Upper lobe of left lung (tissue), 6 donors: ENCODE results near the gene CCBE1. TPM values are rescaled to one million over a fixed set of nuclear protein-coding genes. Genes with fewer than 3 reads are reported as not detected.

ENCODE experiments used
- ATAC-seq, 2 donors: fragments of 200-7000 bp; cut with Tn5 transposase; one replicate each; pipeline ENCODE4 v1.9.1; 2022; ENCODE audit warnings: mild to moderate bottlenecking in 2 of 2, moderate library complexity in 2 of 2; ENCODE audit not compliant: low FRiP score in 2 of 2
- DNase-seq, 2 donors: peaks; one replicate each; pipeline ENCODE4 v3.0.0-alpha.2; 2019 to 2020
- H3K27ac ChIP-seq, 4 donors: fragments of 200-600 bp; sonication (generic); one replicate each; pipeline ENCODE4 v1.5.1; 2016 to 2019
- H3K27me3 ChIP-seq, 4 donors: fragments of 200-600 bp; sonication (generic); one replicate each; pipeline ENCODE4 v1.5.1; 2017 to 2019
- H3K36me3 ChIP-seq, 4 donors: fragments of 200-600 bp; sonication (generic); one replicate each; pipeline ENCODE4 v1.5.1; 2016 to 2019
- H3K4me1 ChIP-seq, 4 donors: fragments of 200-600 bp; sonication (generic); one replicate each; pipeline ENCODE4 v1.5.1; 2018 to 2019
- H3K4me3 ChIP-seq, 4 donors: fragments of 200-600 bp; sonication (generic); one replicate each; pipeline ENCODE4 v1.5.1; 2017 to 2019; ENCODE audit warnings: mild to moderate bottlenecking in 2 of 4, moderate library complexity in 1 of 4
- H3K9me3 ChIP-seq, 4 donors: fragments of 200-600 bp; sonication (generic); one replicate each; pipeline ENCODE4 v1.5.1; 2018 to 2019
- CTCF ChIP-seq, 6 experiments: fragments of 450-650 bp in 4 of 6; fragments of 200-600 bp in 2 of 6; sonication (generic) in 2 of 6; IDR thresholded peaks; one replicate each; pipeline ENCODE4 v1.5.1; 2016 to 2019; ENCODE audit warnings: antibody characterized with exemption in 6 of 6
- EP300 ChIP-seq, 4 donors: sonication (generic); formaldehyde crosslinking; IDR thresholded peaks; one replicate each; pipeline ENCODE4 v1.5.1; 2017; ENCODE audit warnings: antibody characterized with exemption in 4 of 4, control low read depth in 2 of 4
- POLR2A ChIP-seq, 4 donors: fragments of 450-650 bp; IDR thresholded peaks; one replicate each; pipeline ENCODE4 v1.5.1; 2016 to 2017; ENCODE audit warnings: antibody characterized with exemption in 4 of 4, mild to moderate bottlenecking in 2 of 4
- POLR2AphosphoS5 ChIP-seq, 2 donors: sonication (generic); formaldehyde crosslinking; IDR thresholded peaks; one replicate each; pipeline ENCODE4 v1.5.1; 2017; ENCODE audit warnings: antibody characterized with exemption in 2 of 2
- WGBS, 2 donors: methylation state at CpG; one replicate each; pipeline ENCODE4 v1.1.5; 2017 to 2018; 5-methylcytosine and 5-hydroxymethylcytosine counted together
- total RNA-seq, 6 donors: library from RNA; depleted of rRNA in 4 of 6; stranded (reverse); fragments of >200 nt in 4 of 6; gene quantifications; one replicate each; pipeline versions ENCODE4 v1.1.0 to v1.2.1, GENCODE V29; 2016 to 2021
- donor health status: DM: no; HTN: no; CAD: no; lungs with moderate emphysema.
- donor health status: DM: no; HTN: yes; CAD: no; lungs with severe emphysema.

The CCBE1 gene
- total RNA-seq, 6 donors from 2014 or later = 8.7 to 23.6 (median 12.3) TPM

DNA sequence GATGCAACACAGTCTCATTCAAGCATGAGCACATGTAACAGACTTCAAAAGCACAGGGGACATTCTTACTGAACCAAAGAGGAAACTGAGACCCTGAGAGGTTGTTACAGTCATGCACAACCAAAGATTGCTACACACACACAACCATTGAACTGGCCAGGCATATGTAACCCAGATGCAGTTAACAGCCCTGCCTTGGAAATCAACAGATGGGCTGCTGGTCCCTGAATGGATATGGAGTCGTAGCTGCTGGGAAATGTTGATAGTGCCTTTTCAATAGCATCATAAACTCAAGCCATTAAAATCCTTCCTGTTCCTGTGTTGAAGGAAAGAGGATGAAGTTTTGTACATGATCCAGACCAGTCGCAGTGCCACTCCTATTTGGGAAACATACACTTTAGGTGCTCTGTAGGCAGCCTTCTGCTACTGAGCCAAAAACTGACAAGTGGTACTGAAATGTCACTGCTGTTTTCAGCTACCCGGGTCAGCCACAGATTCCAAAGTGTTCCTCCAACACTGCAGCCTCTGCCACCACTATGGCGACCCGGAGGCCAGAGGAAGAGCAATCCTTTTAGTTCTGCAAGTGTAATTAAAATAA lies 143.9 kb downstream of the CCBE1 start:
- WGBS, 2 donors = 61 to 66% methylated on average over 4 to 5 of the region's 5 CpGs
- ATAC-seq (no peak), DNase-seq (no peak)
- TF ChIP-seq CTCF (IDR thresholded peaks at IDR 0.05) = no peak
- TF ChIP-seq POLR2AphosphoS5 (IDR thresholded peaks at IDR 0.05) = no peak
- TF ChIP-seq EP300 (IDR thresholded peaks at IDR 0.05) = no peak
- no peak for TF ChIP-seq POLR2A (IDR thresholded peaks at IDR 0.05)
- Histone ChIP-seq H3K36me3 (no peaks in the 10 kb centered on the region), H3K4me3 (no peak overlapping the region), H3K27ac (no peak overlapping the region), H3K9me3 (peaks cover 0 to 4% (median 0%) of the 10 kb centered on the region in 4 donors), H3K27me3 (no peaks in the 10 kb centered on the region), H3K4me1 (peaks cover 0 to 4% (median 1%) of the 10 kb centered on the region in 4 donors)

DNA sequence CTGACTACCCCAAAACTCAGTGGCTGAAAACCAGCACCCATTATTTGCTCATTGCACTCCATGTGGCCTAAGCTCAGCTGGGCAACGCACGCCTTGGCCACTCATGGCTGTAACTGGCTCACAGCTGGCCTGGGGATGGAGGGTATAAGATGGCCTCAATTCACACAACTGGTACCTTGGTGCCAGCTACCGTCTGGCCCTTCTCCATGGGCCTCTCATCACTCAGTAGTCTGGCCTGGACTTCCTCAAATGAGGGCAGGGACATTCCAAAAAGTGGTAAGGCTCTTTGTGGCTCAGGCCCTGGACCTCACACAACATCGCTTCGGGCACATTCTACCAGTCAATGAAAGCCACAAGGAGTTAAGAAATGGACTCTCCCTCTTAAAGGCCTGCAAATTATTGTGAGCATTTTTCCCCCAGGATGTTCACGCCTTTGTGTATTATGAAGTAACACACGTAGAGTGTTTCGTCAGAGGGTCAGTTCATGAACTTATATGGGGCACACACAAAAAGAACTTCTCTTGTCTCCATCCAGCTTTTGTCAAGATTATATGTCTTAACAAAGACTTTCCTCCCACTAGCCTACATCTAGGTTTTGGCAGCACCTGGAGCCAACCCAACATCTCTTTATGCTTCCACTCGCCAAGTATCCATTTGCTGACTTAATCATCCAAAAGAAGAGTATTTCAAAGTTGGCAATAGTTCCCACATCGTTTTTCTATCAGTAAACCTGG lies 145.2 kb downstream of the CCBE1 start:
- no peaks in the 10 kb centered on the region for H3K36me3 ChIP-seq
- no peak for TF ChIP-seq EP300 (IDR thresholded peaks at IDR 0.05)
- no peak for TF ChIP-seq POLR2AphosphoS5 (IDR thresholded peaks at IDR 0.05)
- TF ChIP-seq POLR2A (IDR thresholded peaks at IDR 0.05) = no peak
- no peak for TF ChIP-seq CTCF (IDR thresholded peaks at IDR 0.05)
- WGBS, 2 donors = 79 to 84% methylated on average over 8 to 10 of the region's 10 CpGs
- ATAC-seq (no peak), DNase-seq (no peak)
- peaks cover 0 to 4% (median 0%) of the 10 kb centered on the region in 4 donors for H3K9me3 ChIP-seq
- H3K4me3 ChIP-seq = no peak overlapping the region
- no peaks in the 10 kb centered on the region for H3K27me3 ChIP-seq
- H3K4me1 ChIP-seq = peaks cover 0 to 7% (median 2%) of the 10 kb centered on the region in 4 donors
- no peak overlapping the region for H3K27ac ChIP-seq

- TF ChIP-seq POLR2A (IDR thresholded peaks at IDR 0.05) (no peak), EP300 (IDR thresholded peaks at IDR 0.05) (no peak), CTCF (IDR thresholded peaks at IDR 0.05) (no peak), POLR2AphosphoS5 (IDR thresholded peaks at IDR 0.05) (no peak)
- DNase-seq (no peak), ATAC-seq (no peak)
- 67 to 69% methylated on average over 4 of the region's 4 CpGs for WGBS, 2 donors
- H3K27me3 ChIP-seq = no peaks in the 10 kb centered on the region
- no peak overlapping the region for H3K27ac ChIP-seq
- H3K36me3 ChIP-seq = no peaks in the 10 kb centered on the region
- H3K4me1 ChIP-seq = peaks cover 0 to 9% (median 2%) of the 10 kb centered on the region in 4 donors
- H3K9me3 ChIP-seq = no peaks in the 10 kb centered on the region
- no peak overlapping the region for H3K4me3 ChIP-seq
These were observed 147.1 kb downstream of the CCBE1 start for GRCh38 chr18:59550174-59550516.

DNA sequence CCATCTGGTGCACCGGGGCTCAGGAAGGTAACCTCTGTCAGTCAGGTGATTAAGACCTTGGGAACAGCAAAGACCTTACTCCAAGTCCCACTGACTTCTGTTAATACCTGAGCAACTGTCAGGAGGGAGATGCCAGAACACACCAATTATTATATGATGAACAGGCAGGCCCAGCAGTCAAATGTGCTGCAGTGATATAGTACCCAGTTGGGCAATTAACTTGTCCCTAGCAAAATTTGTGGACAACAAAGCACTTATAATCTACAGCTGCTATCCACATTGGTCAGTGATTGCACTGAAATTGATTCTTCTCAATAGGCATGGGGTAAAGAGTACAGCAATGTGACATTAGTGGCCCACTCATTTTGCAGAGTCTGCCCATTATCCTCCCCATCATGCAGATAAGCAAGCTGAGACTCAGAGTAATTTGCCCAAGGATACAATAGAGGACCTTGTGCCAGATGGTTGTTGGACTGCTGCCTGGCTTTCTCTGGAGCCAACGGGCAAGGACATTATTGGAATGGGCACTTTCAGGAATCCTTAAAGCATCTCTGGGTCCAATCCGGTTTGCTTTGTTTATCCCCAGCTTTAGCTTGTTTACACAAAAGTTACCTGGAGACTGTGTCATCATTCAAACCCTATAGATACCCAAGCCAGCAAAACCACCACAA lies 147.6 kb downstream of the CCBE1 start:
- no peaks in the 10 kb centered on the region for H3K27me3 ChIP-seq
- WGBS, 2 donors = 42 to 78% methylated on average over 2 to 3 of the region's 3 CpGs
- H3K36me3 ChIP-seq = no peaks in the 10 kb centered on the region
- H3K27ac ChIP-seq = no peak overlapping the region
- no peak for DNase-seq
- H3K9me3 ChIP-seq = no peaks in the 10 kb centered on the region
- no peak for ATAC-seq
- peaks cover 0 to 9% (median 2%) of the 10 kb centered on the region in 4 donors for H3K4me1 ChIP-seq
- no peak overlapping the region for H3K4me3 ChIP-seq
- no peak for TF ChIP-seq POLR2A (IDR thresholded peaks at IDR 0.05)

DNA sequence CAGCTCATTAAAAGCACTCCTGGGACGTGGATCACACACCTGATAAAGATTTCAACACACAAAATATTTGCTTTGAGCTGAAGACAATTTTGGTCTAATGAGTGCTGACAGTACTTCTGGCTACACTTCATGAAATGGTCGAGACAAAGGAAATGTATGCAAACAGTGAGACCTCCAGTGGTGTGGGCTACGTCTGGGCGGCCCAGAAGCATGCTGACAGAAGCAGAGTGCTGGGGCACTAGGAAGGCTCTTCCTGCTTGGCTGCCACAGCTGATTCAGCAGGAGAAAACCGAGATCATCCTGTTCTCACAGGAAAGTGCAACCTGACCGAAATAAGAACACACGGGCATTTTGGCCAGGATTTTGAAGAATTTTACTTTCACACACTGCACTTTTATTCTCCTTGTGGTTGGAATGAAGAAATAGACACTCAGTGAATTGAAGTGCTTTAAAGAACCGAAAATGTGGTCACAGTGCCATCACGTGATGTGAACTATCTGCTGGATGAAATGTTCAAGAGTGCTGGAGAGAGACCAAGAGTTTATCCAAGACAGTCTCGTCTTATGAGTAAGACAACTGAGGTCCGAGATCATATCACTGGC lies 149.5 kb downstream of the CCBE1 start:
- Histone ChIP-seq H3K27me3 (no peaks in the 10 kb centered on the region), H3K36me3 (no peaks in the 10 kb centered on the region), H3K27ac (peak overlapping the region in 2 of 4 donors; percentile 0 to 42), H3K4me3 (no peak overlapping the region), H3K9me3 (no peaks in the 10 kb centered on the region), H3K4me1 (peaks cover 0 to 9% (median 2%) of the 10 kb centered on the region in 4 donors)
- peak in 1 of 2 donors; percentile 35 for ATAC-seq
- DNase-seq = no peak
- 27 to 38% methylated on average over 11 of the region's 11 CpGs for WGBS, 2 donors
- TF ChIP-seq EP300 (IDR thresholded peaks at IDR 0.05) = no peak
- TF ChIP-seq CTCF (IDR thresholded peaks at IDR 0.05) = peak in 4 of 6 experiments; percentile 6 to 56 (median 18)
